ENCODE data around the gene ASCL2. TPM values are rescaled to one million over a fixed set of nuclear protein-coding genes. Genes with fewer than 3 reads are reported as not detected.

ASCL2 gene
- total RNA-seq, 3 donors from 2014 or later, result 0.96 to 4.8 (median 3.3) TPM

DNA sequence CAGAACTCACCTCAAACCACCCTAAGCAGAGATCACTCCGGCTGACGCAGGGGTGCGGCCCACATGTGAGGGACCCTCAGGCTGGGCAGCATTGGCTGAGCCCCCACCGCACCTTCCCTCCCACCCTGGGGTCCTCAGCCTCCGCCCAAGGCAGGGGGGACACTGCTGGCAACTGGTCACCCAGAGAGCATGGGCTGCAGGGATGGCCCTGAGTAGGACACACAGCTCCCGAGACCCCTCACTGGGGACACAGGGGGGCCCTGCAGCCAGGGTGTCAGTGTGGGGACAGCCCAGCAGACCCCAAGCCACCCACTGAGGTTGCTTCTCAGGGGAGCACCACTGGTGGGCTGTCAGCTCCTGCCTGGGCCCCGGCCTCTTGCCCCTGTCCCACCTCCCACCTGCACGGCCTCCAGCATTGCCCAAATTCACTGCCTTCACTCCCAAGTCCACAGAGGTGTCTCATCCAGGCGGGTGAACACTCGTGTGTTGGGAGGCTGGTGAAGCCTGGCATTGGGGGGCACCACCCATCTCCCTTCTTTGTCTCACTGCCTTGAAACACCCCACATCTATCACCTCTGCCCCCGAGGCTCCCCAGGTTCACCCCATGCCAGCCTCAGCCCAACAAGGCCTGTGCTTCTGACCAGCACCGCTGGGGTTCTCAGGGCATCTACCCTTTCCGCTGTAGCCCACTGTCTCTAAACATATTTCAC lies 26.7 kb upstream of the ASCL2 start:
- H3K27ac ChIP-seq, result no peak overlapping the region
- H3K4me1 ChIP-seq, result no peaks in the 10 kb centered on the region
- no peaks in the 10 kb centered on the region for H3K27me3 ChIP-seq
- TF ChIP-seq, protein P1, sequence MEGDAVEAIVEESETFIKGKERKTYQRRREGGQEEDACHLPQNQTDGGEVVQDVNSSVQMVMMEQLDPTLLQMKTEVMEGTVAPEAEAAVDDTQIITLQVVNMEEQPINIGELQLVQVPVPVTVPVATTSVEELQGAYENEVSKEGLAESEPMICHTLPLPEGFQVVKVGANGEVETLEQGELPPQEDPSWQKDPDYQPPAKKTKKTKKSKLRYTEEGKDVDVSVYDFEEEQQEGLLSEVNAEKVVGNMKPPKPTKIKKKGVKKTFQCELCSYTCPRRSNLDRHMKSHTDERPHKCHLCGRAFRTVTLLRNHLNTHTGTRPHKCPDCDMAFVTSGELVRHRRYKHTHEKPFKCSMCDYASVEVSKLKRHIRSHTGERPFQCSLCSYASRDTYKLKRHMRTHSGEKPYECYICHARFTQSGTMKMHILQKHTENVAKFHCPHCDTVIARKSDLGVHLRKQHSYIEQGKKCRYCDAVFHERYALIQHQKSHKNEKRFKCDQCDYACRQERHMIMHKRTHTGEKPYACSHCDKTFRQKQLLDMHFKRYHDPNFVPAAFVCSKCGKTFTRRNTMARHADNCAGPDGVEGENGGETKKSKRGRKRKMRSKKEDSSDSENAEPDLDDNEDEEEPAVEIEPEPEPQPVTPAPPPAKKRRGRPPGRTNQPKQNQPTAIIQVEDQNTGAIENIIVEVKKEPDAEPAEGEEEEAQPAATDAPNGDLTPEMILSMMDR (IDR thresholded peaks at IDR 0.05), result no peak
- TF ChIP-seq POLR2AphosphoS5 (IDR thresholded peaks at IDR 0.05) (no peak), POLR2A (IDR thresholded peaks at IDR 0.05) (no peak)
- H3K36me3 ChIP-seq, result no peaks in the 10 kb centered on the region
- peak in 1 of 2 donors; percentile 44 for DNase-seq (ENCODE audit: low spot score in 2 of 2)
- intact Hi-C loops (cut with DNase I; ENCODE audit: low total_unique reads), result loop anchor here (5.0 kb wide), 1 partner anchor 100 kb away; no protein-coding TSS in a partner anchor
- H3K9me3 ChIP-seq, result no peaks in the 10 kb centered on the region
- H3K4me3 ChIP-seq, result no peak overlapping the region

DNA sequence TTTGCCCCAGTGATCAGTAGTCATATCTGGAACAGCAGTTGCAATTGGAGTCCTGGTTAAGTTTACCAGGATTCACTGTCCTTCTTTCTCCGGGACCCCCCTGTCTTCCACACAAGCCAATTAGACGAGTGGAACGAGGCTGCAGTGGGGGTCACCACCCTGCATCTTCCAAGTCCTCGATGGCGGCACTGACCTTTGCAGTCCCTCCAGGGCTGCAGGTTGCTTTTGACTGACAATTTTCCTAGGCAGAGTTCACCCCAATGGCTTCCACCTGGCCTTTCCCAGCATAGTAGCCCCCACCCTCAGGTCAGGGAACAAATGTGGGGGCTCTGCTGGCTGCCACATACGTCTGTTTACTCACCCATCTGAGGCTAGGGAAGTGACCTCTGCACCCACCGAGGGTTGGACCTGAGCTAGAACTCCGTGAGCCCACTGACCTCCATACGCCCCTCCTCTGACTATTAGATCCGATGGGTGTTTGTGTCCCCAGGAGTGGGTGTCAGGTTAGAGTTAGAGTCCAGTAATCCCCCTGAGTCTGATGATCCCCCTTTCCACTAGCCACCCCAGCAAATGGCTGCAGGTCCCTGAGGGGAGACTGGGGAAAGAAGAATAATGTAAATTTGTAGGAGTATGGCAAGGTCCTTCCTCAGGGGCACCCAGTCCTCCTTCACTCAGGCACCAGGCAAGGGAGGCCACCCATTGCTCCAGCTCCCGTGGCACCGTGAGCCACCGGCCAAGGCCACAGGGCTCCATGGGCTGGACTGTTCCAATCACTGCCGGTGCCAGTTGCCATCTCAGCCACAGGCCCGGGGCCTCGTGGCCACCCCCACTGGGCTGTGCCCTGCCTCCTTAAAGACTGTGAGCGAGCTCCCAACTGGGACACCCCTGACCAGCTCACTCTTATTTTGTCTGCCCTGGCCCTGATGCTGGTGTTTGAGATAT lies 25.9 kb upstream of the ASCL2 start:
- intact Hi-C loops (cut with DNase I; ENCODE audit: low total_unique reads), result loop anchor here (5.0 kb wide), 1 partner anchor 99 kb away; no protein-coding TSS in a partner anchor
- H3K27ac ChIP-seq, result no peak overlapping the region
- DNase-seq (ENCODE audit: low spot score in 2 of 2), result peak in 1 of 2 donors; percentile 46
- no peak overlapping the region for H3K4me3 ChIP-seq
- H3K9me3 ChIP-seq, result no peaks in the 10 kb centered on the region
- no peaks in the 10 kb centered on the region for H3K4me1 ChIP-seq
- TF ChIP-seq POLR2A (IDR thresholded peaks at IDR 0.05) (no peak), POLR2AphosphoS5 (IDR thresholded peaks at IDR 0.05) (no peak)
- TF ChIP-seq, protein P1 (IDR thresholded peaks at IDR 0.05), result no peak
- H3K27me3 ChIP-seq, result no peaks in the 10 kb centered on the region
- H3K36me3 ChIP-seq, result no peaks in the 10 kb centered on the region

DNA sequence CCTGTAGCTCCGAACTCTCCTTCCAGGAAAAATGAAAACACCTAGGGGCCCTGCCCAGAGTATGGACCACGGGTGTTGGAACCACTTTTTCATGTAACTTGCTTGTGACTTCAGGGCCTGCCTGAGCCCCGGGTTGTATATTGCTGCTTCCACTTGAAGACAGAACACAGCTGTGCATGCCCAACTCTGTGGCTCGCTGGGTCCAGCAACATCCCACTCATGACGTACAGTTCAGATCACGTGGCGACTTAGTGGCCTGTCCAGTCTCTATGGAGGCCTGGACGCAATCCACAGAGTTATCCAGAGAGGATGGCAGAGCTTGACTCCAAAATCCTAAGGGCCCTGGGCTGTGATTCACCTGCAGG lies 24.5 kb upstream of the ASCL2 start:
- Histone ChIP-seq H3K4me3 (no peak overlapping the region), H3K4me1 (no peaks in the 10 kb centered on the region), H3K27ac (no peak overlapping the region), H3K9me3 (no peaks in the 10 kb centered on the region), H3K36me3 (no peaks in the 10 kb centered on the region), H3K27me3 (no peaks in the 10 kb centered on the region)
- TF ChIP-seq POLR2AphosphoS5 (IDR thresholded peaks at IDR 0.05), result no peak
- TF ChIP-seq, protein P1 (IDR thresholded peaks at IDR 0.05), result no peak
- no peak for TF ChIP-seq POLR2A (IDR thresholded peaks at IDR 0.05)
- intact Hi-C loops (cut with DNase I; ENCODE audit: low total_unique reads), result loop anchor here (5.0 kb wide), 1 partner anchor 98 kb away; no protein-coding TSS in a partner anchor
- peak in 1 of 2 donors; percentile 46 for DNase-seq (ENCODE audit: low spot score in 2 of 2)

DNA sequence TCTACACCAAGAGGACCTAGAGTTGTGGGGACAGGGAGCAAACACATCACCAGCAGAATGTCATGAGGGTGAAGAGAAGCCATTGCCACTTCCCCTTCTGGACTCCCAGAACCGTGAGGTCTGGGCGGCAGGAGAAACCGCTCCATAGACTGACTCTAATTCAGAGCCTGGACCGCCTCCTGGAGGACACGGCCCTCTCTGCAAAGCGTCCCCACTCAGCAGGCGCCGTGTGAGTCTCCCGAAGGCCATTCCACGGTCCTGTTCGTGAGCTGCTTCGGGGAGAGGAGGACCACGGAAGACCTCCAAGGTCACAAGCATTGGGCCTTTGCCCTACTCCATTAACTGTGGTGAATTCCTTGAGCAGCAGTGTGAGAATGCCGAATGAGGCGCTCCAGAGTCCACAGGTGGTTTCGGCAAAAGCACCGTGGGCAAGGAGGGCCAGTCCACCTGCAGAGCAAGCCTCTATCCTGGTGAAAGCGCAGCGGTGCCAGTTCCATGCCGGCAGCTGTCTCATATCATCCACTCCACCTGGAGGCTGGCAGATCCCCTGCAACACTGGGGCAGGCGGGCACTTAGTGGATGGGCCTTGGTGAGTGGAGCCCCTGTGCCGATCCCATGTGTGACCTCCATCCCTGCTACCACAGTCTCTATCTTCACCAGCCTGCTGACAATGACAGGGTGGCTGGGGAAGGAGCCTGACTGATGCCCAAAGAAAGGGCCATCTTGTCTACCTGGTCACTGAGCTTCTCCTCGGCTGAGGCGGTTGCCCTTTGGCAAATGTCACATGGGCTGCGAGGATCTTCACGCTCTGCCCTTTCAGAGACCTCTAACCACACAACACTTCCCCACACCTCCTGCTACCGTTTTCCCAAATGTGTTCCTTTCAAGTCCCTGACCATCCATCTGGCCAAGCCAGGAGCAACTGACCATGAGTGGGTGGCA lies 23.9 kb upstream of the ASCL2 start:
- Histone ChIP-seq H3K4me1 (no peaks in the 10 kb centered on the region), H3K4me3 (no peak overlapping the region), H3K27ac (no peak overlapping the region), H3K36me3 (no peaks in the 10 kb centered on the region), H3K27me3 (no peaks in the 10 kb centered on the region), H3K9me3 (no peaks in the 10 kb centered on the region)
- intact Hi-C loops (cut with DNase I; ENCODE audit: low total_unique reads), result no loop called here
- no peak for TF ChIP-seq POLR2AphosphoS5 (IDR thresholded peaks at IDR 0.05)
- TF ChIP-seq, protein P1 (IDR thresholded peaks at IDR 0.05), result no peak
- no peak for TF ChIP-seq POLR2A (IDR thresholded peaks at IDR 0.05)
- no peak for DNase-seq (ENCODE audit: low spot score in 2 of 2)
